ENCODE results near the gene DIPK1A.

- TF ChIP-seq POLR2A (IDR thresholded peaks at IDR 0.05) (no peak), CTCF (IDR thresholded peaks at IDR 0.05 in 8 of 11, conservative IDR thresholded peaks at IDR 0.05 in 3 of 11) (no peak)
Observed at GRCh38 chr1:92945748-92946270, 15.5 kb downstream of the DIPK1A start.

All from spleen (tissue), 7 donors.